PC-3 (cell line): ENCODE results near the gene TOPORS.

Source experiments
- EZH2phosphoT487 ChIP-seq: fragments of 300-600 bp; sonication (generic); IDR thresholded peaks from 2 replicates; pipeline ENCODE4 v1.6.1; 2018; ENCODE audit warnings: mild to moderate bottlenecking, antibody characterized with exemption, low read length, borderline replicate concordance
- TF ChIP-seq, protein P1 (sequence below): fragments of 300-600 bp; sonication (generic); conservative IDR thresholded peaks from 2 replicates; pipeline ENCODE4 v1.5.1; 2017; ENCODE audit warnings: antibody characterized with exemption, low read depth, mild to moderate bottlenecking, low read length

DNA sequence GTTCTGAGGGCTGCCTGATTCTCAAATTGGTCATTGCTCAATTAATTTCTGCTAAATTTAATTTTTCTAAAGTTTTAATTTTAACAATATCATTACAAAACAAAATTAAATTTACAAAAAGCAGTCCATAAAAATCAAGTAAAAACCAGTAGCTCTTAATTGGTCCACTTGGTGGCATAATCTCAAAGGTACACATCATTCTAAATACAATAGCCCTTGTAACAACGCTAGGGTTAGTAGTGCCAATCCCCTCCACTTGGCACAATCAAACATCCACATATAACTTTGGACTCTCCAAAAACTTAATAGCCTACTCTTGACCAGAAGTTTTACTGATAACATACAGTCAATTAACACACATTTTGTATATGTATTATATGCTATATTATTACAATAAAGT lies 22.5 kb upstream of the TOPORS start:
- TF ChIP-seq, protein P1, sequence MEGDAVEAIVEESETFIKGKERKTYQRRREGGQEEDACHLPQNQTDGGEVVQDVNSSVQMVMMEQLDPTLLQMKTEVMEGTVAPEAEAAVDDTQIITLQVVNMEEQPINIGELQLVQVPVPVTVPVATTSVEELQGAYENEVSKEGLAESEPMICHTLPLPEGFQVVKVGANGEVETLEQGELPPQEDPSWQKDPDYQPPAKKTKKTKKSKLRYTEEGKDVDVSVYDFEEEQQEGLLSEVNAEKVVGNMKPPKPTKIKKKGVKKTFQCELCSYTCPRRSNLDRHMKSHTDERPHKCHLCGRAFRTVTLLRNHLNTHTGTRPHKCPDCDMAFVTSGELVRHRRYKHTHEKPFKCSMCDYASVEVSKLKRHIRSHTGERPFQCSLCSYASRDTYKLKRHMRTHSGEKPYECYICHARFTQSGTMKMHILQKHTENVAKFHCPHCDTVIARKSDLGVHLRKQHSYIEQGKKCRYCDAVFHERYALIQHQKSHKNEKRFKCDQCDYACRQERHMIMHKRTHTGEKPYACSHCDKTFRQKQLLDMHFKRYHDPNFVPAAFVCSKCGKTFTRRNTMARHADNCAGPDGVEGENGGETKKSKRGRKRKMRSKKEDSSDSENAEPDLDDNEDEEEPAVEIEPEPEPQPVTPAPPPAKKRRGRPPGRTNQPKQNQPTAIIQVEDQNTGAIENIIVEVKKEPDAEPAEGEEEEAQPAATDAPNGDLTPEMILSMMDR: no peak; the same call in 1 of the 2 replicates
- TF ChIP-seq EZH2phosphoT487: no peak
